Measurements from ENCODE around the gene UPF1.

UPF1 gene

DNA sequence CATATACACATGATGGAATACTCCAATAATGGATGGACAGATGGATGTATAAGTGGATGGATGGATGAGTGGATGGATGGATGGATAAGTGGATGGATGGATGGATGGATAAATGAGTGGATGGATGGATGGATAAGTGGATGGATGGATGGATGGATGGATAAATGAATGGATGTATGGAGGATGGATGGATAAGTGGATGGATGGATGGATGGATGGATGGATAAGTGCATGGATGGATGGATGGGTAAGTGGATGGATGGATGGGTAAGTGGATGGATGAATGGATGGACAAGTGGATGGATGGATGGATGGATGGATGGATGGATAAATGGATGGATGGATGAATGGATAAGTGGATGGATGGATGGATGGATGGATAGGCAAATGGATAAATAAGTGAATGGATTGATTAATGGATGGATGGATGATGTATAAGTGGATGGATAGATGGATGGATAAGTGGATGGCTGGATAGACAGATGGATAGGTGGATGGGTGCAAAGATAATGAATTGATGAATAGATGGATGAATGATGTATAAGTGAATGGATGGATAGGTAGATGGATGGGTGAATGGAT lies 32.3 kb upstream of the UPF1 start:
- H3K27ac ChIP-seq (replicated peaks): no peak overlapping the region
- H3K4me3 ChIP-seq (replicated peaks; ENCODE audit: insufficient read depth, low read length): no peak overlapping the region
- DNase-seq (ENCODE audit: low read depth in 1 of 2, low spot score in 1 of 2): no peak
- peaks cover 30% of the 10 kb centered on the region for H3K27me3 ChIP-seq (ENCODE audit: insufficient read depth, poor library complexity, severe bottlenecking)
- no peak for TF ChIP-seq GABPA (IDR thresholded peaks at IDR 0.05; ENCODE audit: low read depth)
- no peak for TF ChIP-seq POLR2AphosphoS5 (IDR thresholded peaks at IDR 0.05; ENCODE audit: low read depth)
- no peak for TF ChIP-seq SPI1 (IDR thresholded peaks at IDR 0.05; ENCODE audit: borderline replicate concordance, low read depth)
- TF ChIP-seq, protein P1, sequence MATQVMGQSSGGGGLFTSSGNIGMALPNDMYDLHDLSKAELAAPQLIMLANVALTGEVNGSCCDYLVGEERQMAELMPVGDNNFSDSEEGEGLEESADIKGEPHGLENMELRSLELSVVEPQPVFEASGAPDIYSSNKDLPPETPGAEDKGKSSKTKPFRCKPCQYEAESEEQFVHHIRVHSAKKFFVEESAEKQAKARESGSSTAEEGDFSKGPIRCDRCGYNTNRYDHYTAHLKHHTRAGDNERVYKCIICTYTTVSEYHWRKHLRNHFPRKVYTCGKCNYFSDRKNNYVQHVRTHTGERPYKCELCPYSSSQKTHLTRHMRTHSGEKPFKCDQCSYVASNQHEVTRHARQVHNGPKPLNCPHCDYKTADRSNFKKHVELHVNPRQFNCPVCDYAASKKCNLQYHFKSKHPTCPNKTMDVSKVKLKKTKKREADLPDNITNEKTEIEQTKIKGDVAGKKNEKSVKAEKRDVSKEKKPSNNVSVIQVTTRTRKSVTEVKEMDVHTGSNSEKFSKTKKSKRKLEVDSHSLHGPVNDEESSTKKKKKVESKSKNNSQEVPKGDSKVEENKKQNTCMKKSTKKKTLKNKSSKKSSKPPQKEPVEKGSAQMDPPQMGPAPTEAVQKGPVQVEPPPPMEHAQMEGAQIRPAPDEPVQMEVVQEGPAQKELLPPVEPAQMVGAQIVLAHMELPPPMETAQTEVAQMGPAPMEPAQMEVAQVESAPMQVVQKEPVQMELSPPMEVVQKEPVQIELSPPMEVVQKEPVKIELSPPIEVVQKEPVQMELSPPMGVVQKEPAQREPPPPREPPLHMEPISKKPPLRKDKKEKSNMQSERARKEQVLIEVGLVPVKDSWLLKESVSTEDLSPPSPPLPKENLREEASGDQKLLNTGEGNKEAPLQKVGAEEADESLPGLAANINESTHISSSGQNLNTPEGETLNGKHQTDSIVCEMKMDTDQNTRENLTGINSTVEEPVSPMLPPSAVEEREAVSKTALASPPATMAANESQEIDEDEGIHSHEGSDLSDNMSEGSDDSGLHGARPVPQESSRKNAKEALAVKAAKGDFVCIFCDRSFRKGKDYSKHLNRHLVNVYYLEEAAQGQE (IDR thresholded peaks at IDR 0.05; ENCODE audit: insufficient replicate concordance, low read depth): no peak
- TF ChIP-seq, protein P2, sequence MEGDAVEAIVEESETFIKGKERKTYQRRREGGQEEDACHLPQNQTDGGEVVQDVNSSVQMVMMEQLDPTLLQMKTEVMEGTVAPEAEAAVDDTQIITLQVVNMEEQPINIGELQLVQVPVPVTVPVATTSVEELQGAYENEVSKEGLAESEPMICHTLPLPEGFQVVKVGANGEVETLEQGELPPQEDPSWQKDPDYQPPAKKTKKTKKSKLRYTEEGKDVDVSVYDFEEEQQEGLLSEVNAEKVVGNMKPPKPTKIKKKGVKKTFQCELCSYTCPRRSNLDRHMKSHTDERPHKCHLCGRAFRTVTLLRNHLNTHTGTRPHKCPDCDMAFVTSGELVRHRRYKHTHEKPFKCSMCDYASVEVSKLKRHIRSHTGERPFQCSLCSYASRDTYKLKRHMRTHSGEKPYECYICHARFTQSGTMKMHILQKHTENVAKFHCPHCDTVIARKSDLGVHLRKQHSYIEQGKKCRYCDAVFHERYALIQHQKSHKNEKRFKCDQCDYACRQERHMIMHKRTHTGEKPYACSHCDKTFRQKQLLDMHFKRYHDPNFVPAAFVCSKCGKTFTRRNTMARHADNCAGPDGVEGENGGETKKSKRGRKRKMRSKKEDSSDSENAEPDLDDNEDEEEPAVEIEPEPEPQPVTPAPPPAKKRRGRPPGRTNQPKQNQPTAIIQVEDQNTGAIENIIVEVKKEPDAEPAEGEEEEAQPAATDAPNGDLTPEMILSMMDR (IDR thresholded peaks at IDR 0.05; ENCODE audit: insufficient read depth, low read length): no peak

DNA sequence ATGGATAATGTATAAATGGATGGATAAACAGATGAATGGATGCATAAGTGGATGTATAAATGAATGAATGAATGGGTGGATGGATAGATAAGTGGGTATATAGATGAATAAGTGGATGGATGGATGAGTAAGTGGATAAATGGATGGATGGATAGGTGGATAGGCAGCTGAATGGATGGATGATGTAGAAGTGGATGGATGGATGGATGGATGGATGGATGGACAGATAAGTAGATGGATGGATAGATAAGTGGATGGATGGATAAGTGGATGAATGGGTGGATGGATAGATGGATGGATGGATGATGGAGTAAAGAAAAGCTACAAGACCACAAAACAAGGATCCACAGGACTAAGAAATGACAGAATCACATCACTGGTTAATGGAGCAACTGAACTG lies 31.7 kb upstream of the UPF1 start:
- DNase-seq (ENCODE audit: low read depth in 1 of 2, low spot score in 1 of 2): no peak
- TF ChIP-seq, protein P2 (IDR thresholded peaks at IDR 0.05; ENCODE audit: insufficient read depth, low read length): no peak
- TF ChIP-seq POLR2AphosphoS5 (IDR thresholded peaks at IDR 0.05; ENCODE audit: low read depth) (no peak), GABPA (IDR thresholded peaks at IDR 0.05; ENCODE audit: low read depth) (no peak)
- Histone ChIP-seq H3K27ac (replicated peaks) (no peak overlapping the region), H3K4me3 (replicated peaks; ENCODE audit: insufficient read depth, low read length) (no peak overlapping the region), H3K27me3 (ENCODE audit: insufficient read depth, poor library complexity, severe bottlenecking) (peaks cover 28% of the 10 kb centered on the region)

DNA sequence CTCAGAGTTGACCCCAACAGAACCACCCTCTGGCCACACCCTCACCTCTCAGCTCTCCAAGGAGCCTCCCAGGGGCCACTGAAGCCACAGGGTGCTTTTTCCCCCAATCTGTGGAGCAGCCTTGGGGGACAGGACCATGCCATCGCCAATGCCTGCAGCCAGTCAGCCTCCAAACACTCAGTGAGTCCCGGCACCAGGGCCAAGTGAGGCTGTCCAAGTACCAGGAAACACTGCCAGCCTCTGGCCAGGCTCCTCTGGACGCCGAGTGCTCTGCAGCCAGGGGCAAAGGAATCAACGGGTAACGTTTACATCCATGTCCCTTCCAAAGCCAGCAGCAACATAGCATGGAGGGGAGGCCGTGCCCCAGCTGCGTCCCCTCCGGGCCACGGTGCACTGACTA lies 31.1 kb upstream of the UPF1 start:
- peaks cover 22% of the 10 kb centered on the region for H3K27me3 ChIP-seq (ENCODE audit: insufficient read depth, poor library complexity, severe bottlenecking)
- TF ChIP-seq POLR2AphosphoS5 (IDR thresholded peaks at IDR 0.05; ENCODE audit: low read depth) (no peak), SPI1 (IDR thresholded peaks at IDR 0.05; ENCODE audit: borderline replicate concordance, low read depth) (no peak), GABPA (IDR thresholded peaks at IDR 0.05; ENCODE audit: low read depth) (no peak)
- TF ChIP-seq, protein P2 (IDR thresholded peaks at IDR 0.05; ENCODE audit: insufficient read depth, low read length): no peak
- TF ChIP-seq, protein P1 (IDR thresholded peaks at IDR 0.05; ENCODE audit: insufficient replicate concordance, low read depth): no peak
- no peak overlapping the region for H3K4me3 ChIP-seq (replicated peaks; ENCODE audit: insufficient read depth, low read length)
- no peak for DNase-seq (ENCODE audit: low read depth in 1 of 2, low spot score in 1 of 2)
- H3K27ac ChIP-seq (replicated peaks): no peak overlapping the region

DNA sequence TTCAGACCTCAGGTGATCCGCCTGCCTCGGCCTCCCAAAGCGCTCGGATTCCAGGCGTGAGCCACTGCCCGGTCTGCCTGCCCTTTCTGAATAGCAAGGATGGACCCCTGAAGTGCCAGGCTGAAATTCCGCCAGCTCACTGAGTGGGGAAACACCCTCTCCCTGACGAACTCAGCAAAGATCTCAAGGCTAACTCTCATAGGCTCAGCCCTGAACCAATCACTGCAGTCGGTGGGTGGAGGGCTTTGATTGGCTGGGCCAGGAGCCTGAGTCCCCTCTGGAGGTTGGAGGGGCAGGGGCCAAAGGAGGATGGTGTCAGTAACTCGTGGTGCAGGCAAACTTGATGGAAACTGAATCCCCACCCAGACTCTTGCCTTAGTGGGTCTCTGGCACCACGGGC lies 29.4 kb upstream of the UPF1 start:
- TF ChIP-seq, protein P2 (IDR thresholded peaks at IDR 0.05; ENCODE audit: insufficient read depth, low read length): no peak
- no peak for TF ChIP-seq SPI1 (IDR thresholded peaks at IDR 0.05; ENCODE audit: borderline replicate concordance, low read depth)
- TF ChIP-seq GABPA (IDR thresholded peaks at IDR 0.05; ENCODE audit: low read depth): no peak
- no peak for TF ChIP-seq POLR2AphosphoS5 (IDR thresholded peaks at IDR 0.05; ENCODE audit: low read depth)
- TF ChIP-seq, protein P1 (IDR thresholded peaks at IDR 0.05; ENCODE audit: insufficient replicate concordance, low read depth): no peak
- Histone ChIP-seq H3K27ac (replicated peaks) (no peak overlapping the region), H3K27me3 (ENCODE audit: insufficient read depth, poor library complexity, severe bottlenecking) (peaks cover 11% of the 10 kb centered on the region), H3K4me3 (replicated peaks; ENCODE audit: insufficient read depth, low read length) (no peak overlapping the region)
- DNase-seq (ENCODE audit: low read depth in 1 of 2, low spot score in 1 of 2): no peak

Data from HL-60 (cell line).